Measurements from ENCODE around the gene RAPGEF6.

Gene RAPGEF6

GRCh38 chr5:131461742-131462141 is 173.3 kb downstream of the RAPGEF6 start:
- Histone ChIP-seq H3K9ac (ENCODE audit: low read length in 5 of 5) (no peak overlapping the region), H3K27ac (ENCODE audit: low read depth, low read length) (no peak overlapping the region), H3K4me1 (ENCODE audit: control insufficient read depth in 5 of 5, insufficient read depth in 5 of 5, low read length in 5 of 5) (no peaks in the 10 kb centered on the region), H3K27me3 (ENCODE audit: control insufficient read depth in 5 of 5, insufficient read depth in 4 of 5, low read length in 5 of 5) (no peaks in the 10 kb centered on the region), H3K4me3 (ENCODE audit: low read depth in 1 of 5, low read length in 5 of 5) (no peak overlapping the region), H3K36me3 (ENCODE audit: control insufficient read depth in 5 of 5, insufficient read depth in 5 of 5, low read length in 5 of 5) (peaks cover 7 to 18% (median 7%) of the 10 kb centered on the region in 5 donors), H3K9me3 (ENCODE audit: control insufficient read depth in 5 of 5, low read length in 5 of 5) (no peaks in the 10 kb centered on the region)

GRCh38 chr5:131460867-131461572 is 174.0 kb downstream of the RAPGEF6 start:
- H3K36me3 ChIP-seq (ENCODE audit: control insufficient read depth in 5 of 5, insufficient read depth in 5 of 5, low read length in 5 of 5) = peaks cover 5 to 13% (median 7%) of the 10 kb centered on the region in 5 donors
- no peaks in the 10 kb centered on the region for H3K27me3 ChIP-seq (ENCODE audit: control insufficient read depth in 5 of 5, insufficient read depth in 4 of 5, low read length in 5 of 5)
- no peak overlapping the region for H3K4me3 ChIP-seq (ENCODE audit: low read depth in 1 of 5, low read length in 5 of 5)
- no peak overlapping the region for H3K27ac ChIP-seq (ENCODE audit: low read depth, low read length)
- no peaks in the 10 kb centered on the region for H3K4me1 ChIP-seq (ENCODE audit: control insufficient read depth in 5 of 5, insufficient read depth in 5 of 5, low read length in 5 of 5)
- H3K9ac ChIP-seq (ENCODE audit: low read length in 5 of 5) = no peak overlapping the region
- no peaks in the 10 kb centered on the region for H3K9me3 ChIP-seq (ENCODE audit: control insufficient read depth in 5 of 5, low read length in 5 of 5)

DNA sequence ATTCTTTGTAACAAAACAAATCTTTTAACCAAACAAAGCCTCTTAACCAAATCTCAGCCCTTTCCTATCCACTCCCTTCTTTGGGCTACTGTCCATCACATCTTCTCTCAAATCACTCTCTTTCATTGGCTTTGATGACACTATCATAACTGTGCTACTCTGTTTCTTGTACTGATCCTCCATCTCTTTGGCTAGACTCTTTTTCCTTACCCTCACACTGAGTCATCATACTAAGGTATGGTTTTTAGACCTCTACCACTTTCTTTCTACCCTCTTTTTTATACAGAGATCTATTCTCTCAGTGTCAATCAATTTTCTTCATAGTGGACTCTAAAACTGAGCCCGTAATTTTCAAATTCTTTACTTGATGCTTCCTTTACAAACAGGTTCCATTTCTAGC is 174.9 kb downstream of the RAPGEF6 start:
- Histone ChIP-seq H3K27ac (ENCODE audit: low read depth, low read length) (no peak overlapping the region), H3K27me3 (ENCODE audit: control insufficient read depth in 5 of 5, insufficient read depth in 4 of 5, low read length in 5 of 5) (no peaks in the 10 kb centered on the region), H3K9me3 (ENCODE audit: control insufficient read depth in 5 of 5, low read length in 5 of 5) (no peaks in the 10 kb centered on the region), H3K36me3 (ENCODE audit: control insufficient read depth in 5 of 5, insufficient read depth in 5 of 5, low read length in 5 of 5) (peaks cover 7 to 15% (median 14%) of the 10 kb centered on the region in 5 donors), H3K4me1 (ENCODE audit: control insufficient read depth in 5 of 5, insufficient read depth in 5 of 5, low read length in 5 of 5) (no peaks in the 10 kb centered on the region), H3K4me3 (ENCODE audit: low read depth in 1 of 5, low read length in 5 of 5) (no peak overlapping the region), H3K9ac (ENCODE audit: low read length in 5 of 5) (no peak overlapping the region)

GRCh38 chr5:131459216-131459615 is 175.8 kb downstream of the RAPGEF6 start:
- peaks cover 9 to 18% (median 14%) of the 10 kb centered on the region in 5 donors for H3K36me3 ChIP-seq (ENCODE audit: control insufficient read depth in 5 of 5, insufficient read depth in 5 of 5, low read length in 5 of 5)
- H3K27me3 ChIP-seq (ENCODE audit: control insufficient read depth in 5 of 5, insufficient read depth in 4 of 5, low read length in 5 of 5) = no peaks in the 10 kb centered on the region
- no peaks in the 10 kb centered on the region for H3K4me1 ChIP-seq (ENCODE audit: control insufficient read depth in 5 of 5, insufficient read depth in 5 of 5, low read length in 5 of 5)
- H3K4me3 ChIP-seq (ENCODE audit: low read depth in 1 of 5, low read length in 5 of 5) = no peak overlapping the region
- no peaks in the 10 kb centered on the region for H3K9me3 ChIP-seq (ENCODE audit: control insufficient read depth in 5 of 5, low read length in 5 of 5)
- H3K27ac ChIP-seq (ENCODE audit: low read depth, low read length) = no peak overlapping the region
- H3K9ac ChIP-seq (ENCODE audit: low read length in 5 of 5) = no peak overlapping the region

DNA sequence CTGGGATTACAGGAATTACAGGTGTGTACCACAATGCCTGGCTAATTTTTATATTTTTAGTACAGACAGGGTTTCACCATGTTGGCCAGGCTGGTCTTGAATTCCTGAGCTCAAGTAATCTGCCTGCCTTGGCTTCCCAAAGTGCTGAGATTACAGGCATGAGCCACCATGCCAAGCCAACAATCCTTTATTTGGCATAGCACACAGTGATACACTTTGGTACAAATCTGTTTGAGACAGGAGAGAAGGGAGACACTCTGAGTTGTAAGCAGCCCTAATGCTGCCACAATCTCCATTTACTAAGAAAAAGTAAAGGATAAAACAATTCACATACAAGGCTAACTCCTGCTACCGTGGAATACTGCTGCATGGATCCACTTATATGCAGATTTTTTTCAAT is 177.8 kb downstream of the RAPGEF6 start:
- no peak overlapping the region for H3K27ac ChIP-seq (ENCODE audit: low read depth, low read length)

DNA sequence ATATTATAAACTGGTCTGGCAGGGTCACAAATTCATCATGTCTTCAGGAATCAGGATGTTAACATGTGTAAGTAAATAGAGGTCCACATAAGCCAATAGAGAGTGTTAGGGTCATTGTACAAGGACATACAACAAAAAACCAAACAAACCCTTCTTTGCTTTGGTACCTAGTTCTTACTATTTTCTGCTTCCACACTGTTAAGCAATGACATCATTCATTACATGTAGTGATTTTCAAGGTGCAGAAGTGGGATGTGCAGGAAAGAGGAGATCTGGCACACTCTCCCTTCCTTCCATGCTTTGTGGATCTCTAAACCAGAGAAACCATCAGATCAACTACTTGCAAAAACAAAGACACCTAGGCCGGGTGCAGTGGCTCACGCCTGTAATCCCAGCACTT is 184.1 kb downstream of the RAPGEF6 start:
- Histone ChIP-seq H3K36me3 (ENCODE audit: control insufficient read depth in 5 of 5, insufficient read depth in 5 of 5, low read length in 5 of 5) (peaks cover 18 to 38% (median 26%) of the 10 kb centered on the region in 5 donors), H3K27ac (ENCODE audit: low read depth, low read length) (no peak overlapping the region), H3K27me3 (ENCODE audit: control insufficient read depth in 5 of 5, insufficient read depth in 4 of 5, low read length in 5 of 5) (no peaks in the 10 kb centered on the region), H3K9ac (ENCODE audit: low read length in 5 of 5) (no peak overlapping the region), H3K9me3 (ENCODE audit: control insufficient read depth in 5 of 5, low read length in 5 of 5) (no peaks in the 10 kb centered on the region), H3K4me3 (ENCODE audit: low read depth in 1 of 5, low read length in 5 of 5) (no peak overlapping the region), H3K4me1 (ENCODE audit: control insufficient read depth in 5 of 5, insufficient read depth in 5 of 5, low read length in 5 of 5) (no peaks in the 10 kb centered on the region)

More for the DNA sequence above, 177.8 kb downstream of the RAPGEF6 start:
- no peak overlapping the region for H3K9ac ChIP-seq (ENCODE audit: low read length in 5 of 5)
- no peak overlapping the region for H3K4me3 ChIP-seq (ENCODE audit: low read depth in 1 of 5, low read length in 5 of 5)
- peaks cover 4 to 19% (median 13%) of the 10 kb centered on the region in 5 donors for H3K36me3 ChIP-seq (ENCODE audit: control insufficient read depth in 5 of 5, insufficient read depth in 5 of 5, low read length in 5 of 5)
- no peaks in the 10 kb centered on the region for H3K27me3 ChIP-seq (ENCODE audit: control insufficient read depth in 5 of 5, insufficient read depth in 4 of 5, low read length in 5 of 5)
- no peaks in the 10 kb centered on the region for H3K9me3 ChIP-seq (ENCODE audit: control insufficient read depth in 5 of 5, low read length in 5 of 5)
- H3K4me1 ChIP-seq (ENCODE audit: control insufficient read depth in 5 of 5, insufficient read depth in 5 of 5, low read length in 5 of 5) = no peaks in the 10 kb centered on the region

DNA sequence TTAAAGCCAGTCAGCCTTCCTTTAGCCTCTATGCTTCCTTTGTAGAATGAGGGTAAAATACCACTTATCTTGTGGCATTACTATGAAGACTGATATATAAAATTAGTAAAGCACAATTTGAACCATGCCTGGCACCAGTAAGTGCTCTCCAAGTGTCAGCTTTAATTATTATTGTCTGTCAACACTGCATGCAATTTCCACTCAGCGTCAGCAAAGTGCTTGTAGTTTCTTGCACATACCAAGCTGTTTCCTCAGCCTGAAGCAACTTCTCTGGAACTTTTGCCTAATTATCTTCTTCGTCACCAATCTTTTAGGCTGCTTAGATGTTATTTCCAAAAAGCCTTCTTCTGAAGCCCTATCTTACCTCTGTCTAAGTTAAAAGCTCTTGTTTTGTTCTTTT is 193.8 kb downstream of the RAPGEF6 start:
- Histone ChIP-seq H3K9ac (ENCODE audit: low read length in 5 of 5) (no peak overlapping the region), H3K4me3 (ENCODE audit: low read depth in 1 of 5, low read length in 5 of 5) (no peak overlapping the region), H3K27me3 (ENCODE audit: control insufficient read depth in 5 of 5, insufficient read depth in 4 of 5, low read length in 5 of 5) (no peaks in the 10 kb centered on the region), H3K4me1 (ENCODE audit: control insufficient read depth in 5 of 5, insufficient read depth in 5 of 5, low read length in 5 of 5) (peaks cover 0 to 9% (median 0%) of the 10 kb centered on the region in 5 donors), H3K27ac (ENCODE audit: low read depth, low read length) (no peak overlapping the region), H3K9me3 (ENCODE audit: control insufficient read depth in 5 of 5, low read length in 5 of 5) (no peaks in the 10 kb centered on the region), H3K36me3 (ENCODE audit: control insufficient read depth in 5 of 5, insufficient read depth in 5 of 5, low read length in 5 of 5) (peaks cover 37 to 72% (median 41%) of the 10 kb centered on the region in 5 donors)

GRCh38 chr5:131436081-131436480 is 198.9 kb downstream of the RAPGEF6 start:
- Histone ChIP-seq H3K4me3 (ENCODE audit: low read depth in 1 of 5, low read length in 5 of 5) (no peak overlapping the region), H3K36me3 (ENCODE audit: control insufficient read depth in 5 of 5, insufficient read depth in 5 of 5, low read length in 5 of 5) (peaks cover 20 to 65% (median 40%) of the 10 kb centered on the region in 5 donors), H3K9ac (ENCODE audit: low read length in 5 of 5) (no peak overlapping the region), H3K4me1 (ENCODE audit: control insufficient read depth in 5 of 5, insufficient read depth in 5 of 5, low read length in 5 of 5) (peaks cover 0 to 5% (median 0%) of the 10 kb centered on the region in 5 donors), H3K9me3 (ENCODE audit: control insufficient read depth in 5 of 5, low read length in 5 of 5) (no peaks in the 10 kb centered on the region), H3K27me3 (ENCODE audit: control insufficient read depth in 5 of 5, insufficient read depth in 4 of 5, low read length in 5 of 5) (no peaks in the 10 kb centered on the region), H3K27ac (ENCODE audit: low read depth, low read length) (no peak overlapping the region)

- H3K27me3 ChIP-seq (ENCODE audit: control insufficient read depth in 5 of 5, insufficient read depth in 4 of 5, low read length in 5 of 5) = no peaks in the 10 kb centered on the region
- H3K36me3 ChIP-seq (ENCODE audit: control insufficient read depth in 5 of 5, insufficient read depth in 5 of 5, low read length in 5 of 5) = peaks cover 19 to 58% (median 31%) of the 10 kb centered on the region in 5 donors
- no peaks in the 10 kb centered on the region for H3K4me1 ChIP-seq (ENCODE audit: control insufficient read depth in 5 of 5, insufficient read depth in 5 of 5, low read length in 5 of 5)
- H3K27ac ChIP-seq (ENCODE audit: low read depth, low read length) = no peak overlapping the region
- no peaks in the 10 kb centered on the region for H3K9me3 ChIP-seq (ENCODE audit: control insufficient read depth in 5 of 5, low read length in 5 of 5)
- no peak overlapping the region for H3K9ac ChIP-seq (ENCODE audit: low read length in 5 of 5)
- H3K4me3 ChIP-seq (ENCODE audit: low read depth in 1 of 5, low read length in 5 of 5) = no peak overlapping the region
These were observed 201.9 kb downstream of the RAPGEF6 start for GRCh38 chr5:131433109-131433508.

DNA sequence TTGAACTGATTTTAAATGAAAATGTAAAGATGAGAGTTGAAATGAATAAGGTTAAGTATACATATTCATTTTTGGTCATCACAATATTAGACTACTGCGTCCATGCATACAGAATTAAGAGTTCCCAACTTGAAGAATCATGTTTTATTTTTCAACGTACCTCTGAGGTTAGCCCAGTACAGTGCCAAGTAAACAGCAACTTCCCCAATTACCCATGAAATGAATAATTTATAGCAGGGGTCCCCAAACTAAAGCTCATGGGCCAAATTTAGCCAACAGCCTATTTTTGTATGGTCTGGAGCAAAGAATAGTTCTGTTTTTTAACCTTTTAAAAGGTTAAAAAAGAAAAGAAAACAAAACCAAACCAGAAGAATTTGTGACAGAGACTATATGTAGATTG is 203.2 kb downstream of the RAPGEF6 start:
- H3K27ac ChIP-seq (ENCODE audit: low read depth, low read length) = no peak overlapping the region
- no peaks in the 10 kb centered on the region for H3K4me1 ChIP-seq (ENCODE audit: control insufficient read depth in 5 of 5, insufficient read depth in 5 of 5, low read length in 5 of 5)
- H3K9me3 ChIP-seq (ENCODE audit: control insufficient read depth in 5 of 5, low read length in 5 of 5) = no peaks in the 10 kb centered on the region
- H3K36me3 ChIP-seq (ENCODE audit: control insufficient read depth in 5 of 5, insufficient read depth in 5 of 5, low read length in 5 of 5) = peaks cover 15 to 56% (median 29%) of the 10 kb centered on the region in 5 donors
- H3K4me3 ChIP-seq (ENCODE audit: low read depth in 1 of 5, low read length in 5 of 5) = no peak overlapping the region
- H3K9ac ChIP-seq (ENCODE audit: low read length in 5 of 5) = no peak overlapping the region
- no peaks in the 10 kb centered on the region for H3K27me3 ChIP-seq (ENCODE audit: control insufficient read depth in 5 of 5, insufficient read depth in 4 of 5, low read length in 5 of 5)

Data from subcutaneous abdominal adipose tissue (tissue), 5 donors.